CD8-positive, alpha-beta memory T cell (primary cell): Measurements from ENCODE around the gene PPP2R5C. TPM values are rescaled to one million over a fixed set of nuclear protein-coding genes. Genes with fewer than 3 reads are reported as not detected.

ENCODE experiments used
- CTCF ChIA-PET: fragments of 350-600 bp; sonication (Branson Sonifier 250); formaldehyde crosslinking; loops from one replicate; lab custom pipeline; 2021; ENCODE audit warnings: antibody characterized with exemption; lab: Charles Lee
- POLR2A ChIA-PET: fragments of 350-600 bp; sonication (Branson Sonifier 250); formaldehyde crosslinking; loops from one replicate; lab custom pipeline; 2021; ENCODE audit warnings: antibody characterized with exemption; lab: Charles Lee
- DNase-seq, 5 donors: peaks; one replicate each; pipeline versions ENCODE4 v3.0.0 to v3.0.0-alpha.2; 2020 to 2022; ENCODE audit warnings: mixed read lengths in 1 of 5
- H3K27ac ChIP-seq: one replicate; pipeline ENCODE4 v1.7.0; 2013; ENCODE audit warnings: low read depth, mild to moderate bottlenecking, low read length, moderate library complexity
- H3K27me3 ChIP-seq: 2 replicates; pipeline ENCODE4 v1.7.0; 2013; ENCODE audit warnings: low read length, mild to moderate bottlenecking; ENCODE audit not compliant: insufficient read depth, poor library complexity, severe bottlenecking
- H3K36me3 ChIP-seq: 2 replicates; pipeline ENCODE4 v1.7.0; 2013; ENCODE audit warnings: mild to moderate bottlenecking, low read length, moderate library complexity; ENCODE audit not compliant: insufficient read depth
- H3K4me1 ChIP-seq: 2 replicates; pipeline ENCODE4 v1.7.0; 2013; ENCODE audit warnings: mild to moderate bottlenecking, low read length, moderate library complexity; ENCODE audit not compliant: insufficient read depth
- H3K4me3 ChIP-seq: 2 replicates; pipeline ENCODE4 v1.7.0; 2013; ENCODE audit warnings: mild to moderate bottlenecking, low read length
- H3K9me3 ChIP-seq: 2 replicates; pipeline ENCODE4 v1.7.0; 2013; ENCODE audit warnings: mild to moderate bottlenecking, low read length
- H3K27ac Mint-ChIP-seq, 8 donors: one replicate each; pipeline ENCODE4 v1.8.0; 2020 to 2021; ENCODE audit warnings: mixed read lengths in 8 of 8, mild to moderate bottlenecking in 6 of 8, inconsistent platforms in 3 of 8, moderate library complexity in 3 of 8
- H3K27me3 Mint-ChIP-seq, 2 donors: one replicate each; pipeline ENCODE4 v1.8.0; 2020 to 2021; ENCODE audit warnings: mixed read lengths in 2 of 2, mild to moderate bottlenecking in 1 of 2, moderate library complexity in 1 of 2
- H3K36me3 Mint-ChIP-seq, 3 donors: one replicate each; pipeline ENCODE4 v1.8.0; 2020 to 2021; ENCODE audit warnings: mixed read lengths in 3 of 3, inconsistent platforms in 1 of 3, mild to moderate bottlenecking in 1 of 3
- H3K4me1 Mint-ChIP-seq, 3 donors: one replicate each; pipeline ENCODE4 v1.8.0; 2020 to 2021; ENCODE audit warnings: mixed read lengths in 3 of 3, inconsistent platforms in 1 of 3, mild to moderate bottlenecking in 1 of 3
- H3K4me3 Mint-ChIP-seq, 7 donors: one replicate each; pipeline ENCODE4 v1.8.0; 2020 to 2021; ENCODE audit warnings: mixed read lengths in 7 of 7, mild to moderate bottlenecking in 6 of 7, moderate library complexity in 4 of 7, inconsistent platforms in 2 of 7
- H3K9me3 Mint-ChIP-seq, 5 donors: one replicate each; pipeline ENCODE4 v1.8.0; 2020 to 2022; ENCODE audit warnings: mixed read lengths in 5 of 5, mild to moderate bottlenecking in 3 of 5, moderate library complexity in 2 of 5, inconsistent platforms in 1 of 5
- polyA plus RNA-seq: library from polyadenylated mRNA; unstranded; fragments of 300-500 nt; fragmentation: Illumina TruSeq; gene quantifications from one replicate; pipeline ENCODE4 v1.2.3, GENCODE V29; 2021
- total RNA-seq, 2 experiments: library from RNA; stranded (reverse); gene quantifications; one replicate each; pipeline ENCODE4 v1.2.3, GENCODE V29; 2021

The PPP2R5C gene
- total and polyA plus RNA-seq, 3 experiments from 2014 or later, result 278 to 342 (median 307) TPM

DNA sequence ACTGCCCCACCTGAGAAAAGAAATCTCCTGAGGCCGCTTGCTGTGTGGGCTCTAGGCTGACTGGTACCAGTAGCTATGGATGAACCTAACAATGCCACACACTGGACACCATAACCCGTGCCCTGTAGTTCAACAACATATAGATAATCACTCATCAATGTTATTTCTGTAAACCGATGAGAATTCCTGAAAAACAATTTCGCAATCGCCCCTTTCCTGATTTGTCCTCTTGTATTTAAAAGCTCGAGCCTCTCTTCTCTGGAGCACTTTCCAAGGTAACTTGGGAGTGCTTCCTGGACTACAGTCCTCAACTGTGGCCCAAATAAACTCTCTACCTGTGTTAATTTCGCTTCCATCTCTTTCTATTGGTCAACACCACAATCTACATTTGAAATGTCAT is 26.1 kb upstream of the PPP2R5C start:
- CTCF ChIA-PET, result interaction anchor here (0.8 to 1.9 kb wide), 3 partner anchors 28 to 229 kb away, joined by 3 to 10 read pairs (median 3); no protein-coding TSS in a partner anchor
- Histone ChIP-seq H3K4me1 (peaks cover 24% of the 10 kb centered on the region), H3K36me3 (no peaks in the 10 kb centered on the region), H3K4me3 (no peak overlapping the region), H3K9me3 (peaks cover 2% of the 10 kb centered on the region), H3K27me3 (no peaks in the 10 kb centered on the region), H3K27ac (no peak overlapping the region)
- DNase-seq, result no peak
- peaks cover 3 to 13% (median 11%) of the 10 kb centered on the region in 5 donors for H3K9me3 Mint-ChIP-seq
- H3K4me3 Mint-ChIP-seq, result no peak overlapping the region
- peaks cover 2 to 11% (median 3%) of the 10 kb centered on the region in 3 donors for H3K36me3 Mint-ChIP-seq
- no peaks in the 10 kb centered on the region for H3K27me3 Mint-ChIP-seq
- peaks cover 36 to 58% (median 44%) of the 10 kb centered on the region in 3 donors for H3K4me1 Mint-ChIP-seq
- H3K27ac Mint-ChIP-seq, result peak overlapping the region in 2 of 8 donors; percentile 6 to 29
- POLR2A ChIA-PET, result no interaction called here

- Mint-ChIP-seq H3K27ac (peak overlapping the region in 1 of 8 donors; percentile 74), H3K4me3 (no peak overlapping the region), H3K4me1 (peaks cover 31 to 52% (median 38%) of the 10 kb centered on the region in 3 donors), H3K27me3 (no peaks in the 10 kb centered on the region), H3K9me3 (peaks cover 4 to 18% (median 16%) of the 10 kb centered on the region in 5 donors), H3K36me3 (peaks cover 2 to 16% (median 3%) of the 10 kb centered on the region in 3 donors)
- CTCF ChIA-PET, result interaction anchor here (1.4 to 1.9 kb wide), 2 partner anchors 29 to 229 kb away, joined by 3 to 10 read pairs; no protein-coding TSS in a partner anchor
- POLR2A ChIA-PET, result no interaction called here
- H3K9me3 ChIP-seq, result peaks cover 8% of the 10 kb centered on the region
- no peak overlapping the region for H3K27ac ChIP-seq
- H3K4me3 ChIP-seq, result no peak overlapping the region
- H3K4me1 ChIP-seq, result peaks cover 18% of the 10 kb centered on the region
- no peaks in the 10 kb centered on the region for H3K36me3 ChIP-seq
- DNase-seq, result no peak
- H3K27me3 ChIP-seq, result no peaks in the 10 kb centered on the region
These were observed 25.4 kb upstream of the PPP2R5C start for GRCh38 chr14:101736071-101736470.

- Mint-ChIP-seq H3K9me3 (peaks cover 8 to 21% (median 18%) of the 10 kb centered on the region in 5 donors), H3K4me3 (no peak overlapping the region), H3K4me1 (peaks cover 26 to 46% (median 33%) of the 10 kb centered on the region in 3 donors), H3K36me3 (peaks cover 2 to 21% (median 3%) of the 10 kb centered on the region in 3 donors), H3K27ac (no peak overlapping the region), H3K27me3 (no peaks in the 10 kb centered on the region)
- Histone ChIP-seq H3K9me3 (peaks cover 11% of the 10 kb centered on the region), H3K36me3 (no peaks in the 10 kb centered on the region), H3K27me3 (no peaks in the 10 kb centered on the region), H3K27ac (no peak overlapping the region), H3K4me1 (peaks cover 13% of the 10 kb centered on the region), H3K4me3 (no peak overlapping the region)
- no peak for DNase-seq
- POLR2A ChIA-PET, result no interaction called here
- CTCF ChIA-PET, result interaction anchor here (1.4 to 1.8 kb wide), 2 partner anchors 29 to 228 kb away, joined by 3 to 7 read pairs; no protein-coding TSS in a partner anchor
These were observed 24.9 kb upstream of the PPP2R5C start for GRCh38 chr14:101736585-101736984.

- H3K27ac ChIP-seq, result no peak overlapping the region
- peak overlapping the region in 7 of 8 donors; percentile 8 to 85 (median 65) for H3K27ac Mint-ChIP-seq
- peaks cover 10 to 25% (median 21%) of the 10 kb centered on the region in 5 donors for H3K9me3 Mint-ChIP-seq
- no peak for DNase-seq
- H3K4me1 Mint-ChIP-seq, result peaks cover 16 to 36% (median 22%) of the 10 kb centered on the region in 3 donors
- ChIA-PET CTCF (interaction anchor here (0.7 to 2.1 kb wide), 3 partner anchors 15 to 30 kb away, joined by 3 to 7 read pairs (median 5); no protein-coding TSS in a partner anchor), POLR2A (no interaction called here)
- H3K9me3 ChIP-seq, result peaks cover 11% of the 10 kb centered on the region
- H3K36me3 Mint-ChIP-seq, result peaks cover 2 to 25% (median 3%) of the 10 kb centered on the region in 3 donors
- no peaks in the 10 kb centered on the region for H3K27me3 ChIP-seq
- no peak overlapping the region for H3K4me3 ChIP-seq
- H3K4me1 ChIP-seq, result peaks cover 2% of the 10 kb centered on the region
- H3K27me3 Mint-ChIP-seq, result no peaks in the 10 kb centered on the region
- H3K36me3 ChIP-seq, result no peaks in the 10 kb centered on the region
- no peak overlapping the region for H3K4me3 Mint-ChIP-seq
These were observed 23.8 kb upstream of the PPP2R5C start for GRCh38 chr14:101737414-101738339.

DNA sequence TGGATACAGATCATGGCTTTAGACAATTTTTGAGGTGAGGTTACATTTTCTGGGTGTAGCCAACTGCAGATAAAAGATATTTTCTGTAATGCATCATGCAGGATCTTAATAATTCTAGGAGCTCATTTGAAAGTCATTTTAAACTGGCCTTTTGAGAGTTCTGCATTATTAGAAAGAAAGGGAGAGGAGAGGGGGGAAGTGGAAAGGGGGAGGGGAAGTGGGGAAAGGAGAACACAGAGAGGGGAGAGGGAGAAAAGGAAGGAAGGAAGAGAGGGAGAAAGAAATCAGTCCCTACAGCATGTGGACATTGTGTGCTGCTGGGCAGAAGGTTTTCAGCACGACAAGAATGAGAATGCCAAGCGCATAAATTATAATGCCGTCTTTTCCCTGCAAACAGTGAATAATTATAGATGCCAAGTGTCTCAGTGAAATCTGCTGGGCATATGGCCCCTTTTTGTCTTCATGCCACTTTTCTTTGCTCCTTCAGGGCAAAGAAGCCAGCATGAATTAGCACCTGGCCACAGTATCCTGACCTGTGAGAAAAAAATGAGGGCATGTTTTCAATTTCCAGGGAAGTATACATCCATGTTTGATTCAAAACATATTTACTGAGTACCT is 22.7 kb upstream of the PPP2R5C start:
- ChIA-PET CTCF (interaction anchor here (2.1 kb wide), 1 partner anchor 16 kb away, joined by 5 read pairs; no protein-coding TSS in a partner anchor), POLR2A (no interaction called here)
- H3K36me3 Mint-ChIP-seq, result peaks cover 2 to 25% (median 3%) of the 10 kb centered on the region in 3 donors
- Histone ChIP-seq H3K4me3 (no peak overlapping the region), H3K9me3 (peaks cover 11% of the 10 kb centered on the region), H3K27me3 (no peaks in the 10 kb centered on the region), H3K36me3 (no peaks in the 10 kb centered on the region), H3K27ac (no peak overlapping the region), H3K4me1 (no peaks in the 10 kb centered on the region)
- peaks cover 13 to 27% (median 19%) of the 10 kb centered on the region in 3 donors for H3K4me1 Mint-ChIP-seq
- no peak for DNase-seq
- H3K27me3 Mint-ChIP-seq, result no peaks in the 10 kb centered on the region
- peak overlapping the region in 2 of 8 donors; percentile 33 to 72 for H3K27ac Mint-ChIP-seq
- no peak overlapping the region for H3K4me3 Mint-ChIP-seq
- peaks cover 10 to 25% (median 21%) of the 10 kb centered on the region in 5 donors for H3K9me3 Mint-ChIP-seq

GRCh38 chr14:101739446-101740141 is 21.9 kb upstream of the PPP2R5C start:
- H3K4me3 Mint-ChIP-seq, result peak overlapping the region in 2 of 7 donors; percentile 19 to 36
- POLR2A ChIA-PET, result no interaction called here
- H3K4me3 ChIP-seq, result no peak overlapping the region
- H3K9me3 ChIP-seq, result peaks cover 11% of the 10 kb centered on the region
- H3K9me3 Mint-ChIP-seq, result peaks cover 10 to 25% (median 21%) of the 10 kb centered on the region in 5 donors
- H3K36me3 ChIP-seq, result no peaks in the 10 kb centered on the region
- peak overlapping the region in 4 of 8 donors; percentile 49 to 84 (median 66) for H3K27ac Mint-ChIP-seq
- H3K27ac ChIP-seq, result no peak overlapping the region
- CTCF ChIA-PET, result no interaction called here
- H3K27me3 ChIP-seq, result no peaks in the 10 kb centered on the region
- H3K4me1 ChIP-seq, result no peaks in the 10 kb centered on the region
- H3K27me3 Mint-ChIP-seq, result no peaks in the 10 kb centered on the region
- H3K4me1 Mint-ChIP-seq, result peaks cover 13 to 25% (median 18%) of the 10 kb centered on the region in 3 donors
- DNase-seq, result no peak
- peaks cover 2 to 25% (median 3%) of the 10 kb centered on the region in 3 donors for H3K36me3 Mint-ChIP-seq

GRCh38 chr14:101740981-101741380 is 20.5 kb upstream of the PPP2R5C start:
- CTCF ChIA-PET, result no interaction called here
- POLR2A ChIA-PET, result no interaction called here
- Histone ChIP-seq H3K27ac (no peak overlapping the region), H3K27me3 (no peaks in the 10 kb centered on the region), H3K4me1 (no peaks in the 10 kb centered on the region), H3K9me3 (peaks cover 11% of the 10 kb centered on the region), H3K36me3 (no peaks in the 10 kb centered on the region), H3K4me3 (no peak overlapping the region)
- H3K4me3 Mint-ChIP-seq, result no peak overlapping the region
- H3K36me3 Mint-ChIP-seq, result peaks cover 2 to 25% (median 3%) of the 10 kb centered on the region in 3 donors
- H3K4me1 Mint-ChIP-seq, result peaks cover 13 to 23% (median 18%) of the 10 kb centered on the region in 3 donors
- no peak overlapping the region for H3K27ac Mint-ChIP-seq
- H3K9me3 Mint-ChIP-seq, result peaks cover 10 to 25% (median 21%) of the 10 kb centered on the region in 5 donors
- no peak for DNase-seq
- H3K27me3 Mint-ChIP-seq, result no peaks in the 10 kb centered on the region
